SKM-1 treated with dmso at 0.1 percent for 144 hours (cell line): ENCODE data around the gene BMPER.
"Not testable (repeated sequence)": the region's sequence is repeated elsewhere in the genome, so short reads cannot be mapped to it uniquely, and the experiment has no call there.

Experiments used
- DNase-seq: peaks from one replicate; lab custom pipeline; 2025; ENCODE audit not compliant: unreplicated experiment; lab: John Stamatoyannopoulos, UW

BMPER gene

GRCh38 chr7:34163956-34164355 lies 258.6 kb downstream of the BMPER start:
- no peak for DNase-seq

- DNase-seq: no peak
These were observed 260.1 kb downstream of the BMPER start for GRCh38 chr7:34165466-34165865.

- DNase-seq: peak; percentile 39
These were observed 260.7 kb downstream of the BMPER start for GRCh38 chr7:34165927-34166550.

- DNase-seq: no peak
These were observed 262.7 kb downstream of the BMPER start for GRCh38 chr7:34168013-34168412.

- DNase-seq: not testable (repeated sequence)
These were observed 269.6 kb downstream of the BMPER start for GRCh38 chr7:34174688-34175616.

GRCh38 chr7:34175837-34176236 lies 270.5 kb downstream of the BMPER start:
- no peak for DNase-seq

GRCh38 chr7:34177476-34177875 lies 272.1 kb downstream of the BMPER start:
- no peak for DNase-seq

GRCh38 chr7:34181271-34181958 lies 276.1 kb downstream of the BMPER start:
- DNase-seq: no peak

GRCh38 chr7:34184466-34184865 lies 279.1 kb downstream of the BMPER start:
- no peak for DNase-seq

- no peak for DNase-seq
These were observed 282.5 kb downstream of the BMPER start for GRCh38 chr7:34187798-34188307.

- no peak for DNase-seq
These were observed 283.7 kb downstream of the BMPER start for GRCh38 chr7:34189031-34189430.

GRCh38 chr7:34190299-34190698 lies 285.0 kb downstream of the BMPER start:
- DNase-seq: no peak

- DNase-seq: no peak
These were observed 285.8 kb downstream of the BMPER start for GRCh38 chr7:34191162-34191561.

GRCh38 chr7:34191771-34192479 lies 286.6 kb downstream of the BMPER start:
- DNase-seq: no peak

GRCh38 chr7:34192906-34193305 lies 287.6 kb downstream of the BMPER start:
- no peak for DNase-seq

GRCh38 chr7:34198231-34198641 lies 292.9 kb downstream of the BMPER start:
- DNase-seq: no peak
